ENCODE results near the gene SPINT2. TPM values are rescaled to one million over a fixed set of nuclear protein-coding genes. Genes with fewer than 3 reads are reported as not detected.

The SPINT2 gene
- total and polyA plus RNA-seq, 2 donors (not counting 1 experiment from before 2014, with no cell fraction given): 50.0 to 70.0 TPM

- H3K4me1 Mint-ChIP-seq: peaks cover 55% of the 10 kb centered on the region
- no peak for TF ChIP-seq EZH2 (IDR thresholded peaks at IDR 0.05; ENCODE audit: borderline replicate concordance, insufficient read depth, low read depth, low read length, poor library complexity, severe bottlenecking)
- TF ChIP-seq, protein P1, sequence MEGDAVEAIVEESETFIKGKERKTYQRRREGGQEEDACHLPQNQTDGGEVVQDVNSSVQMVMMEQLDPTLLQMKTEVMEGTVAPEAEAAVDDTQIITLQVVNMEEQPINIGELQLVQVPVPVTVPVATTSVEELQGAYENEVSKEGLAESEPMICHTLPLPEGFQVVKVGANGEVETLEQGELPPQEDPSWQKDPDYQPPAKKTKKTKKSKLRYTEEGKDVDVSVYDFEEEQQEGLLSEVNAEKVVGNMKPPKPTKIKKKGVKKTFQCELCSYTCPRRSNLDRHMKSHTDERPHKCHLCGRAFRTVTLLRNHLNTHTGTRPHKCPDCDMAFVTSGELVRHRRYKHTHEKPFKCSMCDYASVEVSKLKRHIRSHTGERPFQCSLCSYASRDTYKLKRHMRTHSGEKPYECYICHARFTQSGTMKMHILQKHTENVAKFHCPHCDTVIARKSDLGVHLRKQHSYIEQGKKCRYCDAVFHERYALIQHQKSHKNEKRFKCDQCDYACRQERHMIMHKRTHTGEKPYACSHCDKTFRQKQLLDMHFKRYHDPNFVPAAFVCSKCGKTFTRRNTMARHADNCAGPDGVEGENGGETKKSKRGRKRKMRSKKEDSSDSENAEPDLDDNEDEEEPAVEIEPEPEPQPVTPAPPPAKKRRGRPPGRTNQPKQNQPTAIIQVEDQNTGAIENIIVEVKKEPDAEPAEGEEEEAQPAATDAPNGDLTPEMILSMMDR (IDR thresholded peaks at IDR 0.05): no peak
Observed at GRCh38 chr19:38252941-38253691, 11.3 kb upstream of the SPINT2 start.

More at GRCh38 chr19:38252941-38253691, 11.3 kb upstream of the SPINT2 start:
- H3K9me3 ChIP-seq (ENCODE audit: control extremely low read depth in 1 of 3, control insufficient read depth in 2 of 3, insufficient read depth in 1 of 3, low read length in 2 of 3): no peaks in the 10 kb centered on the region
- peak overlapping the region; percentile 68 for H3K9ac ChIP-seq (ENCODE audit: low read length)
- H3K4me3 Mint-ChIP-seq: peak overlapping the region; percentile 69
- H3K27me3 Mint-ChIP-seq: no peaks in the 10 kb centered on the region
- H3K4me3 ChIP-seq (ENCODE audit: control extremely low read depth in 1 of 5, extremely low read depth in 1 of 5, insufficient read depth in 1 of 5, low read depth in 2 of 5, low read length in 4 of 5): peak overlapping the region; percentile 31 to 63 (median 51)
- H3K27ac Mint-ChIP-seq: peak overlapping the region; percentile 91
- ATAC-seq (ENCODE audit: low read depth) (peak; percentile 71), DNase-seq (peak; percentile 54)
- CTCF ChIA-PET: interaction anchor here (0.6 to 2.8 kb wide), 6 partner anchors 9 to 150 kb away, joined by 3 to 16 read pairs (median 6); partner anchors contain the start of genes FAM98C and SPINT2
- peak overlapping the region; percentile 60 to 64 for H3K27ac ChIP-seq (ENCODE audit: low read length in 2 of 2)
- peak overlapping the region; percentile 89 for H3K4me2 ChIP-seq (replicated peaks; ENCODE audit: low read depth, low read length, poor library complexity, severe bottlenecking)
- H3K79me2 ChIP-seq (ENCODE audit: control insufficient read depth, insufficient read depth, low read length): peaks cover 5% of the 10 kb centered on the region
- H3K9me3 Mint-ChIP-seq (ENCODE audit: insufficient read depth): no peaks in the 10 kb centered on the region
- POLR2A ChIA-PET: interaction anchor here (0.5 to 1.8 kb wide), 6 partner anchors 8 to 204 kb away, joined by 4 to 11 read pairs (median 4); partner anchors contain the start of gene SPINT2
- peaks cover 0 to 3% of the 10 kb centered on the region in 2 experiments for H3K36me3 ChIP-seq (replicated peaks in 1 of 2; ENCODE audit: control extremely low read depth in 1 of 2, control insufficient read depth in 1 of 2, extremely low read depth in 1 of 2, insufficient read depth in 2 of 2, low read length in 1 of 2)
- 15% methylated on average over 20 of the region's 21 CpGs for WGBS (ENCODE audit: insufficient coverage)
- intact Hi-C loops (cut with micrococcal nuclease): loop anchor here (1.0 kb wide), 1 partner anchor 11 kb away; the partner anchor contains the start of gene SPINT2
- H4K20me1 ChIP-seq (ENCODE audit: control insufficient read depth, insufficient read depth, low read length, poor library complexity, severe bottlenecking): no peaks in the 10 kb centered on the region
- peaks cover 55 to 62% of the 10 kb centered on the region in 2 donors for H3K4me1 ChIP-seq (ENCODE audit: control insufficient read depth in 2 of 2, insufficient read depth in 2 of 2, low read length in 2 of 2)
- peak overlapping the region; percentile 78 for H2AFZ ChIP-seq (ENCODE audit: insufficient read depth, low read depth, low read length, poor library complexity, severe bottlenecking)
- peaks cover 0 to 3% (median 0%) of the 10 kb centered on the region in 4 experiments for H3K27me3 ChIP-seq (replicated peaks in 1 of 4; ENCODE audit: control extremely low read depth in 1 of 4, control insufficient read depth in 3 of 4, insufficient read depth in 4 of 4, low read length in 3 of 4)

Measured in B cell (primary cell).